ENCODE measurements around the gene THEMIS2.
"Not testable (repeated sequence)": the region's sequence is repeated elsewhere in the genome, so short reads cannot be mapped to it uniquely, and the experiment has no call there.

THEMIS2 gene

DNA sequence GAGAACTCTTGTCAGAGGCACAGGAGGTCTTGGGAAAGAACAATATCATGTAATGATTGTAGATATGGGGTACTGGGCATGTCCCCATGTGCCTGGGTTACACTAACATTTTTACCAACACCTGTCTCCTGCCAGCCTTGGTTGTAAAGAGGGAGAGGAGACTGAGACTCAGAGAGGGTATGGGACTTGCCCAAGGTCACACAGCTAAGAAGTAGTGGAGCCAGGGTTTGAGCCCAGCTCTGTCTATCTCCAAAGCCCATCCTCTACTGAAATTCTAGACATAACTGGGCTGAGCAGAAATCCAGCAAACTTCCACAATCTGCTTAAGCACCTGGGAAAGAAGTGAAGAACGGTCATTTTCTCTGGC lies 2.6 kb upstream of the THEMIS2 start:
- TF ChIP-seq GABPA (IDR thresholded peaks at IDR 0.05; ENCODE audit: low read depth) (no peak), POLR2AphosphoS5 (IDR thresholded peaks at IDR 0.05; ENCODE audit: low read depth) (no peak), SPI1 (IDR thresholded peaks at IDR 0.05; ENCODE audit: borderline replicate concordance, low read depth) (no peak)
- TF ChIP-seq, protein P1, sequence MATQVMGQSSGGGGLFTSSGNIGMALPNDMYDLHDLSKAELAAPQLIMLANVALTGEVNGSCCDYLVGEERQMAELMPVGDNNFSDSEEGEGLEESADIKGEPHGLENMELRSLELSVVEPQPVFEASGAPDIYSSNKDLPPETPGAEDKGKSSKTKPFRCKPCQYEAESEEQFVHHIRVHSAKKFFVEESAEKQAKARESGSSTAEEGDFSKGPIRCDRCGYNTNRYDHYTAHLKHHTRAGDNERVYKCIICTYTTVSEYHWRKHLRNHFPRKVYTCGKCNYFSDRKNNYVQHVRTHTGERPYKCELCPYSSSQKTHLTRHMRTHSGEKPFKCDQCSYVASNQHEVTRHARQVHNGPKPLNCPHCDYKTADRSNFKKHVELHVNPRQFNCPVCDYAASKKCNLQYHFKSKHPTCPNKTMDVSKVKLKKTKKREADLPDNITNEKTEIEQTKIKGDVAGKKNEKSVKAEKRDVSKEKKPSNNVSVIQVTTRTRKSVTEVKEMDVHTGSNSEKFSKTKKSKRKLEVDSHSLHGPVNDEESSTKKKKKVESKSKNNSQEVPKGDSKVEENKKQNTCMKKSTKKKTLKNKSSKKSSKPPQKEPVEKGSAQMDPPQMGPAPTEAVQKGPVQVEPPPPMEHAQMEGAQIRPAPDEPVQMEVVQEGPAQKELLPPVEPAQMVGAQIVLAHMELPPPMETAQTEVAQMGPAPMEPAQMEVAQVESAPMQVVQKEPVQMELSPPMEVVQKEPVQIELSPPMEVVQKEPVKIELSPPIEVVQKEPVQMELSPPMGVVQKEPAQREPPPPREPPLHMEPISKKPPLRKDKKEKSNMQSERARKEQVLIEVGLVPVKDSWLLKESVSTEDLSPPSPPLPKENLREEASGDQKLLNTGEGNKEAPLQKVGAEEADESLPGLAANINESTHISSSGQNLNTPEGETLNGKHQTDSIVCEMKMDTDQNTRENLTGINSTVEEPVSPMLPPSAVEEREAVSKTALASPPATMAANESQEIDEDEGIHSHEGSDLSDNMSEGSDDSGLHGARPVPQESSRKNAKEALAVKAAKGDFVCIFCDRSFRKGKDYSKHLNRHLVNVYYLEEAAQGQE (IDR thresholded peaks at IDR 0.05; ENCODE audit: insufficient replicate concordance, low read depth): no peak
- TF ChIP-seq, protein P2, sequence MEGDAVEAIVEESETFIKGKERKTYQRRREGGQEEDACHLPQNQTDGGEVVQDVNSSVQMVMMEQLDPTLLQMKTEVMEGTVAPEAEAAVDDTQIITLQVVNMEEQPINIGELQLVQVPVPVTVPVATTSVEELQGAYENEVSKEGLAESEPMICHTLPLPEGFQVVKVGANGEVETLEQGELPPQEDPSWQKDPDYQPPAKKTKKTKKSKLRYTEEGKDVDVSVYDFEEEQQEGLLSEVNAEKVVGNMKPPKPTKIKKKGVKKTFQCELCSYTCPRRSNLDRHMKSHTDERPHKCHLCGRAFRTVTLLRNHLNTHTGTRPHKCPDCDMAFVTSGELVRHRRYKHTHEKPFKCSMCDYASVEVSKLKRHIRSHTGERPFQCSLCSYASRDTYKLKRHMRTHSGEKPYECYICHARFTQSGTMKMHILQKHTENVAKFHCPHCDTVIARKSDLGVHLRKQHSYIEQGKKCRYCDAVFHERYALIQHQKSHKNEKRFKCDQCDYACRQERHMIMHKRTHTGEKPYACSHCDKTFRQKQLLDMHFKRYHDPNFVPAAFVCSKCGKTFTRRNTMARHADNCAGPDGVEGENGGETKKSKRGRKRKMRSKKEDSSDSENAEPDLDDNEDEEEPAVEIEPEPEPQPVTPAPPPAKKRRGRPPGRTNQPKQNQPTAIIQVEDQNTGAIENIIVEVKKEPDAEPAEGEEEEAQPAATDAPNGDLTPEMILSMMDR (IDR thresholded peaks at IDR 0.05; ENCODE audit: insufficient read depth, low read length): no peak
- H3K27ac ChIP-seq (replicated peaks): peak overlapping the region; percentile 51
- no peak for DNase-seq (ENCODE audit: low read depth in 1 of 2, low spot score in 1 of 2)
- H3K4me3 ChIP-seq (replicated peaks; ENCODE audit: insufficient read depth, low read length): peak overlapping the region; percentile 29; the same call in 1 of the 2 replicates
- H3K27me3 ChIP-seq (ENCODE audit: insufficient read depth, poor library complexity, severe bottlenecking): no peaks in the 10 kb centered on the region

DNA sequence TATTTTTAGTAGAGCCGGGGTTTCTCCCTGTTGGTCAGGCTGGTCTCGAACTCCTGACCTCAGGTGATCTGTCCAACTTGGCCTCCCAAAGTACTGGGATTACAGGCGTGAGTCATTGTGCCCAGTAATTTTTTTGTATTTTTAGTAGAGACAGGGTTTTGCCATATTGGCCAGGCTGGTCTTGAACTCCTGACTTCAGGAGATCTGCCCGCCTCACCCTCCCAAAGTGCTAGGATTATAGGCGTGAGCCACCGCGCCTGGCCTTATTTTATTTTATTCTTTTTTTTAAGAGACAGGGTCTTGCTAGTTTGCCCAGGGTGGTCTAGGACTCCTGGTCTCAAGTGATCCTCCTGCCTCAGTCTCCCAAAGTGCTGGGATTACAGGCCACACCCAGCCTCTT lies 1.3 kb upstream of the THEMIS2 start:
- not testable (repeated sequence) for H3K27ac ChIP-seq (replicated peaks); H3K27me3 ChIP-seq (ENCODE audit: insufficient read depth, poor library complexity, severe bottlenecking); H3K4me3 ChIP-seq (replicated peaks; ENCODE audit: insufficient read depth, low read length); DNase-seq (ENCODE audit: low read depth in 1 of 2, low spot score in 1 of 2)

DNA sequence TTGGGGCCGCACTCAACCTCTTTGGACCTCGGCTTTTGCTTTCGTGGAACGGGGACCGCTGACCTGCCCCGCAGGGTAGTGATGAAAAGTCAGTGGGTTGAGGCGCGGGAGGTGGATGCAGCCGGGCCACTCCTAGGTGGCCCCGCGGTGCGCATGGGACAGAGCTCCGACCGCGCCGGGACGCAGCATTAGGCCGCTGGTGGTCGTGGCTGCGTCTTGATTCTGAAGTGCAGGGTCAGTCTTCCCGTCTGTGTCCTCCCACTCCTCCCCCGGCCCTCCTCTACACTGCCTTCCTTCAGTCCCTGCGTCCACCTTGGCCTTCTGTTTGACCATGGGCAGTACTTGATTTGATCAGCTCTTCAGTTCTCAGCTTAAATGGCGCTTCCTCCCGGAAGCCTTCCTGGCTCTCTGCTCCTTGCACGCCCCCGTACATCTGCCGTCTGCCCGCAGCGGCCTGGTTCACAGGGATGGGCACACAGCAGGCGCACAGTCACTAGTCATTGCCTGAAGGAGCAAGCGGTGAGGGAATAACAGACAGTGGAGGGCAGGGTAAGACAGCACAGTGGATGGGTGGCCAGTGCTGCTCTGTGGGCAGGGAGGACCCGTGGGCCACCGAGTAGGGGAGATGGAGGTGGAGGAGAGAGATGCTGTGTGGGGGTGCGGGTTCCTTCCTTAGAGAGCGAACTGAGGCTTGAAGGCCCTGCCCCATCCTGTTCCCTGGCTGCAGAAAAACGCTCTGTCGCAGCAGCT lies 633 bp downstream of the THEMIS2 start:
- H3K27ac ChIP-seq (replicated peaks): peak overlapping the region; percentile 82
- H3K4me3 ChIP-seq (replicated peaks; ENCODE audit: insufficient read depth, low read length): peak overlapping the region; percentile 95
- no peaks in the 10 kb centered on the region for H3K27me3 ChIP-seq (ENCODE audit: insufficient read depth, poor library complexity, severe bottlenecking)
- TF ChIP-seq GABPA (IDR thresholded peaks at IDR 0.05; ENCODE audit: low read depth): no peak
- TF ChIP-seq, protein P1 (IDR thresholded peaks at IDR 0.05; ENCODE audit: insufficient replicate concordance, low read depth): no peak
- TF ChIP-seq, protein P2 (IDR thresholded peaks at IDR 0.05; ENCODE audit: insufficient read depth, low read length): no peak
- no peak; the same call in 1 of the 2 replicates for TF ChIP-seq SPI1 (IDR thresholded peaks at IDR 0.05; ENCODE audit: borderline replicate concordance, low read depth)
- TF ChIP-seq POLR2AphosphoS5 (IDR thresholded peaks at IDR 0.05; ENCODE audit: low read depth): no peak
- peak in 1 of 2 experiments; percentile 46 for DNase-seq (ENCODE audit: low read depth in 1 of 2, low spot score in 1 of 2)

DNA sequence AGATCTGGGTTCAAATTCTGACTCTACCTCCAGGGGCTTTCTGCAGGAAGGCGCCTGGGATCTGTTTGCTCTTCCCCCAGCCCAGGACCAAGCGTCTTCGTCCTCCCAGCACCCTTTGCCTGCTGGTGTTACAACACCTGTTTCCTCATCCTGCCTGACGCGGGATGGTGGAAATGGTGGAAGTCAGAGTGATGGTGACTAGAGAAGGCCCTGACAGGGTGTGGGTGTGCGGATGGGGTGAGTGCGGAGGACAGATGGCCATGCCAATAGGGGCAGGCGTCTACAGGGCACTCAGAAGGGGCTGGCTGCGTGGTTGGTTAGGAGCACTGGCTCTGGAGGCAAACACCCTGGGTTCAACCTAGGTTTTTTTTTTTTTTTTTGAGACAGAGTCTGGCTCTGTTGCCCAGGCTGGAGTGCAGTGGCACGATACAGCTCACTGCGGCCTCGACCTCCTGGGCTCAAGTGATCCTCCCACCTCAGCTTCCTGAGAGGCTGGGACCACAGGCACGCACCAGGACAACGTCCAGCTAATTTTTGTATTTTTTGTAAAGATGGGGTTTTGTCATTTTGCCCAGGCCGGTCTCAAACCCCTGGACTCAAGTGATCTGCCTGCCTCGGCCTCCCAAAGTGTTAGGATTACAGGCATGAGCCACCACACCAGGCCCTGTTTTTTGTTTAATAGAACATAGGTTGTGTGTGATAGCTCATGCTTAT lies 1.5 kb downstream of the THEMIS2 start:
- H3K27ac ChIP-seq (replicated peaks): peak overlapping the region; percentile 82

More for the DNA sequence above, 1.5 kb downstream of the THEMIS2 start:
- no peak for TF ChIP-seq POLR2AphosphoS5 (IDR thresholded peaks at IDR 0.05; ENCODE audit: low read depth)
- TF ChIP-seq, protein P1 (IDR thresholded peaks at IDR 0.05; ENCODE audit: insufficient replicate concordance, low read depth): no peak
- no peak for TF ChIP-seq GABPA (IDR thresholded peaks at IDR 0.05; ENCODE audit: low read depth)
- TF ChIP-seq, protein P2 (IDR thresholded peaks at IDR 0.05; ENCODE audit: insufficient read depth, low read length): no peak
- TF ChIP-seq SPI1 (IDR thresholded peaks at IDR 0.05; ENCODE audit: borderline replicate concordance, low read depth): no peak
- DNase-seq (ENCODE audit: low read depth in 1 of 2, low spot score in 1 of 2): peak; percentile 77 to 90
- peak overlapping the region; percentile 95 for H3K4me3 ChIP-seq (replicated peaks; ENCODE audit: insufficient read depth, low read length)
- no peaks in the 10 kb centered on the region for H3K27me3 ChIP-seq (ENCODE audit: insufficient read depth, poor library complexity, severe bottlenecking)

Data from HL-60 (cell line).